Endothelial cell of umbilical vein (primary cell): ENCODE measurements around the gene LIMK2.

Experiments used
- EZH2 ChIP-seq: IDR thresholded peaks from 2 replicates; pipeline ENCODE4 v1.6.1; 2012; ENCODE audit warnings: borderline replicate concordance, low read depth, mild to moderate bottlenecking, moderate library complexity, low read length, inconsistent platforms; ENCODE audit not compliant: severe bottlenecking
- POLR2A ChIP-seq: IDR thresholded peaks from 2 replicates; pipeline ENCODE4 v1.6.1; 2012; ENCODE audit warnings: low read depth, mild to moderate bottlenecking, control low read depth, low read length
- POLR2AphosphoS5 ChIP-seq: IDR thresholded peaks from 2 replicates; pipeline ENCODE4 v1.6.1; 2012; ENCODE audit warnings: low read depth, mild to moderate bottlenecking, control low read depth, low read length, moderate library complexity; ENCODE audit not compliant: insufficient read depth
- TF ChIP-seq, protein P1 (sequence below), 2 donors: IDR thresholded peaks; 1 replicate in 1 of 2; 2 replicates in 1 of 2; pipeline ENCODE4 v1.5.1; 2011; ENCODE audit warnings: low read length in 2 of 2, mild to moderate bottlenecking in 2 of 2, moderate library complexity in 2 of 2, control low read depth in 1 of 2, inconsistent platforms in 1 of 2, low read depth in 1 of 2; ENCODE audit not compliant: insufficient read depth in 1 of 2; ENCODE audit errors: extremely low read depth in 1 of 2
- TF ChIP-seq, protein P2 (sequence below): IDR thresholded peaks from 2 replicates; pipeline ENCODE4 v1.6.1; 2011; ENCODE audit not compliant: insufficient read depth, insufficient read length

DNA sequence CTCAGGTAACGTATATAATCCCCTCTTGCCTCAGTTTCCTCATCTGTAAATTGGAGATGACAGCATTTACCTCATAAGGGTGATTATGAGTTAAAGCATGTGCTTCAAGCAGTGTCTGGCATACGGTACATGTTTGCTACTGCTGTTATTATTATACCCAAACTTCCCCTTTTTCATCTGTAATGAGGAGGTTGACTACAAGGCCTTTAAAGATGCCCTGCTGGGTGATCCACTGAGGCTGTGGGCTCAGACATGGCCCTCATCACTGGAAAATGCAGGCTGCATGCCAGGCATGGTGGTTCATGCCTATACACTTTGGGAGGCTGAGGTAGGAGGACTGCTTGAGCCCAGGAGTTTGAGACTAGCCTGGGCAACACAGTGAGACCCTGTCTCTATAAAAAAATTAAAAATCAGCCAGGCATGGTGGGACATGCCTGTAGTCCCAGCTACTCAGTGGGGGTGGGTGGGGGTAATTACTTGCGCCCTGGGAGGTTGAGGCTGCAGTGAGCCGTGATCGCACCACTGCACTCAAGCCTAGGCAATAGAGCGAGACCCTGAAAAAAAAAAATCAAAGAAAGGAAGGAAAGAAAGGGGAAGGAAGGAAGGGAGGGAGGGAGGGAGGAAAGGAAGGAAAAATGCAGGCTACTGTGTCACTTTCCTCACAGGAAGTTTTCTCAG, 75.9 kb downstream of the LIMK2 start:
- TF ChIP-seq EZH2 (no peak), POLR2A (no peak), POLR2AphosphoS5 (no peak)
- TF ChIP-seq, protein P1, sequence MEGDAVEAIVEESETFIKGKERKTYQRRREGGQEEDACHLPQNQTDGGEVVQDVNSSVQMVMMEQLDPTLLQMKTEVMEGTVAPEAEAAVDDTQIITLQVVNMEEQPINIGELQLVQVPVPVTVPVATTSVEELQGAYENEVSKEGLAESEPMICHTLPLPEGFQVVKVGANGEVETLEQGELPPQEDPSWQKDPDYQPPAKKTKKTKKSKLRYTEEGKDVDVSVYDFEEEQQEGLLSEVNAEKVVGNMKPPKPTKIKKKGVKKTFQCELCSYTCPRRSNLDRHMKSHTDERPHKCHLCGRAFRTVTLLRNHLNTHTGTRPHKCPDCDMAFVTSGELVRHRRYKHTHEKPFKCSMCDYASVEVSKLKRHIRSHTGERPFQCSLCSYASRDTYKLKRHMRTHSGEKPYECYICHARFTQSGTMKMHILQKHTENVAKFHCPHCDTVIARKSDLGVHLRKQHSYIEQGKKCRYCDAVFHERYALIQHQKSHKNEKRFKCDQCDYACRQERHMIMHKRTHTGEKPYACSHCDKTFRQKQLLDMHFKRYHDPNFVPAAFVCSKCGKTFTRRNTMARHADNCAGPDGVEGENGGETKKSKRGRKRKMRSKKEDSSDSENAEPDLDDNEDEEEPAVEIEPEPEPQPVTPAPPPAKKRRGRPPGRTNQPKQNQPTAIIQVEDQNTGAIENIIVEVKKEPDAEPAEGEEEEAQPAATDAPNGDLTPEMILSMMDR (IDR thresholded peaks at IDR 0.05; ENCODE audit: extremely low read depth in 1 of 2, insufficient read depth in 1 of 2, low read depth in 1 of 2, low read length in 2 of 2): no peak
- TF ChIP-seq, protein P2, sequence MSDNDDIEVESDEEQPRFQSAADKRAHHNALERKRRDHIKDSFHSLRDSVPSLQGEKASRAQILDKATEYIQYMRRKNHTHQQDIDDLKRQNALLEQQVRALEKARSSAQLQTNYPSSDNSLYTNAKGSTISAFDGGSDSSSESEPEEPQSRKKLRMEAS: no peak
